HL-60 (cell line): Measurements from ENCODE around the gene TTC33.

Experiments used
- POLR2AphosphoS5 ChIP-seq: IDR thresholded peaks from 2 replicates; pipeline ENCODE4 v1.6.1; 2012; ENCODE audit warnings: low read depth
- REST ChIP-seq: IDR thresholded peaks from 2 replicates; pipeline ENCODE4 v1.6.1; 2012; ENCODE audit warnings: low read depth; ENCODE audit not compliant: insufficient replicate concordance
- TF ChIP-seq, protein P1 (sequence below): IDR thresholded peaks from one replicate; pipeline ENCODE4 v1.5.1; 2011; ENCODE audit warnings: low read length, control low read depth, inconsistent platforms; ENCODE audit not compliant: insufficient read depth

- TF ChIP-seq, protein P1, sequence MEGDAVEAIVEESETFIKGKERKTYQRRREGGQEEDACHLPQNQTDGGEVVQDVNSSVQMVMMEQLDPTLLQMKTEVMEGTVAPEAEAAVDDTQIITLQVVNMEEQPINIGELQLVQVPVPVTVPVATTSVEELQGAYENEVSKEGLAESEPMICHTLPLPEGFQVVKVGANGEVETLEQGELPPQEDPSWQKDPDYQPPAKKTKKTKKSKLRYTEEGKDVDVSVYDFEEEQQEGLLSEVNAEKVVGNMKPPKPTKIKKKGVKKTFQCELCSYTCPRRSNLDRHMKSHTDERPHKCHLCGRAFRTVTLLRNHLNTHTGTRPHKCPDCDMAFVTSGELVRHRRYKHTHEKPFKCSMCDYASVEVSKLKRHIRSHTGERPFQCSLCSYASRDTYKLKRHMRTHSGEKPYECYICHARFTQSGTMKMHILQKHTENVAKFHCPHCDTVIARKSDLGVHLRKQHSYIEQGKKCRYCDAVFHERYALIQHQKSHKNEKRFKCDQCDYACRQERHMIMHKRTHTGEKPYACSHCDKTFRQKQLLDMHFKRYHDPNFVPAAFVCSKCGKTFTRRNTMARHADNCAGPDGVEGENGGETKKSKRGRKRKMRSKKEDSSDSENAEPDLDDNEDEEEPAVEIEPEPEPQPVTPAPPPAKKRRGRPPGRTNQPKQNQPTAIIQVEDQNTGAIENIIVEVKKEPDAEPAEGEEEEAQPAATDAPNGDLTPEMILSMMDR: no peak
- TF ChIP-seq POLR2AphosphoS5 (no peak), REST (no peak)
Measured at GRCh38 chr5:40733879-40734563, 21.7 kb downstream of the TTC33 start.
